Measurements from ENCODE around the gene ING5.

The ING5 gene

DNA sequence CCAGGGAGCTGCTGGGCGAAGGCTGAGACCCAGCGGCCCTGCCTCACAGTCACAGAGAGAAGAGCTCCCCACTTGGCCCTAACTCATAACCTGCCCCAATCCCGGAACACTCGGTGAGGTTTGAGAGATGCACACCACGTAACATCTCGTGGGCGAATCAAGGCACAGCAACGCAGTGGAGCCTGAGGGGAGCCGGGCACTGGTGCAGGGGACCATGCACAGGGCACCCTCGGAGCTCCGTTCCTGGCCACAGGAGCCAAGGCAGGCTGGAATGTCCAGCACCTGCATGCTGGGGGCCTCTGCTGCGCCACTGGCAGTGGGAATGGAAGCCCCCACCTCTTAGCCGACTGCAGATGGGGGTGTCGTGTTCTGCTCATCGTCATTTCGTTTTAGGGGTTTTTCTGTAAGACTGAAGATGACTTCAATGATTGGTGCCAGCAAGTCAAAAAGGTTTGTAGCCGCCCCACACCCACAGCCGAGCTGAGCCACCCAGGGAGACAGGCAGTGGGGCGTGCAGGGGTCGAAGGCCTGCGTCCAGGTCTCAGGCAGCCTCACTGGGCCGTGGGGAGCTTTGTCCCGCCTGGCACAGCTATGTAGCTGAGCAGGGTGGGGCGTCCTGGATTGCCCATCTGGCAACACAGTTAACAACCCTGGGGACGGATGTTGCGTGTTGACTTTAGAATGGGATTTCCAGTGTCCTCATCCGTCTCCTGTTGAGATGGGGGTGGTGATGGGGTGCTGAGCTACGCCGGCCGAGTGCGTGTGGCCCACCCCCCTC is 31.3 kb upstream of the ING5 start:
- Histone ChIP-seq H3K9me2 (replicated peaks; ENCODE audit: insufficient read depth, low read length) (no peaks in the 10 kb centered on the region), H4K20me1 (ENCODE audit: low read depth, low read length) (no peaks in the 10 kb centered on the region), H3K4me3 (ENCODE audit: insufficient read depth, low read length, poor library complexity, severe bottlenecking) (no peak overlapping the region), H2AFZ (ENCODE audit: low read depth, low read length, severe bottlenecking) (no peak overlapping the region), H3K4me2 (ENCODE audit: low read depth, low read length, poor library complexity, severe bottlenecking) (no peak overlapping the region), H3F3A (ENCODE audit: insufficient read depth) (no peaks in the 10 kb centered on the region), H3K27me3 (ENCODE audit: low read length) (no peaks in the 10 kb centered on the region), H3K27ac (ENCODE audit: low read depth, low read length) (no peak overlapping the region), H3K79me2 (ENCODE audit: insufficient read depth, low read length) (no peaks in the 10 kb centered on the region), H3K36me3 (ENCODE audit: low read length) (no peaks in the 10 kb centered on the region), H3K9ac (ENCODE audit: low read length) (no peak overlapping the region), H3K9me3 (ENCODE audit: insufficient read depth, low read length) (no peaks in the 10 kb centered on the region)
- TF ChIP-seq, protein P1, sequence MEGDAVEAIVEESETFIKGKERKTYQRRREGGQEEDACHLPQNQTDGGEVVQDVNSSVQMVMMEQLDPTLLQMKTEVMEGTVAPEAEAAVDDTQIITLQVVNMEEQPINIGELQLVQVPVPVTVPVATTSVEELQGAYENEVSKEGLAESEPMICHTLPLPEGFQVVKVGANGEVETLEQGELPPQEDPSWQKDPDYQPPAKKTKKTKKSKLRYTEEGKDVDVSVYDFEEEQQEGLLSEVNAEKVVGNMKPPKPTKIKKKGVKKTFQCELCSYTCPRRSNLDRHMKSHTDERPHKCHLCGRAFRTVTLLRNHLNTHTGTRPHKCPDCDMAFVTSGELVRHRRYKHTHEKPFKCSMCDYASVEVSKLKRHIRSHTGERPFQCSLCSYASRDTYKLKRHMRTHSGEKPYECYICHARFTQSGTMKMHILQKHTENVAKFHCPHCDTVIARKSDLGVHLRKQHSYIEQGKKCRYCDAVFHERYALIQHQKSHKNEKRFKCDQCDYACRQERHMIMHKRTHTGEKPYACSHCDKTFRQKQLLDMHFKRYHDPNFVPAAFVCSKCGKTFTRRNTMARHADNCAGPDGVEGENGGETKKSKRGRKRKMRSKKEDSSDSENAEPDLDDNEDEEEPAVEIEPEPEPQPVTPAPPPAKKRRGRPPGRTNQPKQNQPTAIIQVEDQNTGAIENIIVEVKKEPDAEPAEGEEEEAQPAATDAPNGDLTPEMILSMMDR (IDR thresholded peaks at IDR 0.05; ENCODE audit: insufficient read depth, low read length, poor library complexity, severe bottlenecking), result no peak
- no peak for TF ChIP-seq EZH2phosphoT487 (conservative IDR thresholded peaks at IDR 0.05; ENCODE audit: low read length)

DNA sequence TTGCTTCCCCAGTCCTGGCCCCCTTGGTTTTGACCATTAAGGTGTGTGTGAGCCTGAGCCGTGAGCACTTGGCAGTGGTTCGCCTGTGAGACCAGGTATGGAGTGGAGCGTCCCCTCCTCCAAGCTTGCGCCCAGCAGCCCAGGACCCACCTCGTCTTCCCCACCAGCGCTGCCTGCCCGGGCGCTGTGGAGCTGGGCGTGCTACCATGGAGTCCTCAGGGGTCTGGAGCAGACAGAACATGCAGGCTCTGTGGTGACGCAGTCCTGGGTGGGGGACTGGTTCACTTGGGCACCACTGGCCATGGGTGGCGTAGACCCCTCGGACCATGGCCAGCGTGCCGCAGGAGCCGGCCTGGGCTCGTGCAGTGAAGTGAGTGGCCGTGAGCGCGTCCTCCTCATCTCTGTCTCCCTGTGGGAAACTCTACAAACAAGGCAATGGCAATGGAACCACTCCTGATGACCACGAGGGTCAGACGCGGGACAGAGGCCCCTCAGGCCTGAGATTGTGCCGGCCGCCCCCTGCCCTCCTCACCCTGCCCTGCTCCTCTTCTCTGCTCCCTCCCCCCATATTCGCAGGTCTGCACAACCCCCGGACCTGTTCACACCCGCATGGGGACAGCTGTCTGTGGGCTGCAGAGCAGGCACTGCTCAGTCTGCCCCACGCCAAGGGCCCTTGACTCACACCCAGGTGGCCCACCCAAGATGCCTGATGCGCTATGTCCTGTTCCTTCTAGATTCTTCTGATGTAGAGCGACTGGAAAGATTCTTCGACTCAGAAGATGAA is 30.2 kb upstream of the ING5 start:
- Histone ChIP-seq H3K27ac (ENCODE audit: low read depth, low read length) (no peak overlapping the region), H4K20me1 (ENCODE audit: low read depth, low read length) (no peaks in the 10 kb centered on the region), H3K9ac (ENCODE audit: low read length) (no peak overlapping the region), H3K9me3 (ENCODE audit: insufficient read depth, low read length) (no peaks in the 10 kb centered on the region), H2AFZ (ENCODE audit: low read depth, low read length, severe bottlenecking) (no peak overlapping the region), H3F3A (ENCODE audit: insufficient read depth) (no peaks in the 10 kb centered on the region), H3K4me2 (ENCODE audit: low read depth, low read length, poor library complexity, severe bottlenecking) (no peak overlapping the region), H3K36me3 (ENCODE audit: low read length) (no peaks in the 10 kb centered on the region), H3K9me2 (replicated peaks; ENCODE audit: insufficient read depth, low read length) (no peaks in the 10 kb centered on the region), H3K79me2 (ENCODE audit: insufficient read depth, low read length) (no peaks in the 10 kb centered on the region), H3K27me3 (ENCODE audit: low read length) (no peaks in the 10 kb centered on the region), H3K4me3 (ENCODE audit: insufficient read depth, low read length, poor library complexity, severe bottlenecking) (no peak overlapping the region)
- TF ChIP-seq, protein P1 (IDR thresholded peaks at IDR 0.05; ENCODE audit: insufficient read depth, low read length, poor library complexity, severe bottlenecking), result no peak
- no peak for TF ChIP-seq EZH2phosphoT487 (conservative IDR thresholded peaks at IDR 0.05; ENCODE audit: low read length)

DNA sequence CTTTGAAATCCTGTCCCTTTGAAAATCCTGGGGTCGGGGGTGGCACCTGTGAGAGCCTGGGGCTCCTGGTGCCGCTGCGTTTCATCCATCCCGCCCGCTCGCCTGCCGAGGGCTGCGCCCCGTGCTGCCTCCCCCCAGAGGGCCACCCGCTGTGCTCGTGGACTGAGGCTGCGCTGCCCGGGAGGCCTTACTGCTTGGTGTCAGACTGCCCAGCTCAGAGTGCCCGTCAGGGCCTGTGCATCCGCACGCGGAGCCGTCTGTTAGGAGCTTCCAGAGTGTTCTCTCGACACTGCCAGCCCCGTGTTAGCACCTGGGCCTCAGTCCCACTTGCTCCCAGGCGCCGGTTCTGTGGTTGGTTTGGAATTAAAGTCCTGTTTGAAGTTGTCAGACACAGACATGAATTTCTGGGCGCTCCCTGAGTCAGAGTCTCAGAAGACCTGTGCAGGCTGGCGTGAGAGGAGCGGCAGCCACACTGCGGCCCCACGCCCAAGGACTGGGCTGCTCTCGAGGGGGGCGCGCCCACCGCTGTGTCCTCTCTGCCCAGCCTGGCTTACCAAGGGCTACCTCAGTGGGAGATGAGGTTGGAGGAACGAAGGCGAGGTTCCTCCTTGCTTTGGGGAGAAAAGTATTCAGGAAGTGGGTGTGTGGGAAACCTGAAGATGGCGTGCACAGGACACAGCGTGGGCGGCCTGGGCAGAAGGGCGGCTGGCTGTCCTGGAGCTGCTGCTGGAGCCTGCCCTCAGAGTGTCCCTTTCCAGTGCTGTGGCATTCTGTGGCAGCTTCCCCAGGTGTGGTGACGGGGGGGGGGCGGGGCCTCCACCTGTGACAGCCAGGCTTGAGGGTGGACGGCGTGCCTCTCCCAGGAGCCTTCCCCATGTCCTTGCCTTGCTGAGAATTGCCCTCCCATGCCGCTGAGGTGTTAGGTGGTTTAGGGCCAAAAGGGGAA is 29.3 kb upstream of the ING5 start:
- no peaks in the 10 kb centered on the region for H3F3A ChIP-seq (ENCODE audit: insufficient read depth)
- H3K36me3 ChIP-seq (ENCODE audit: low read length), result no peaks in the 10 kb centered on the region
- no peak overlapping the region for H3K4me2 ChIP-seq (ENCODE audit: low read depth, low read length, poor library complexity, severe bottlenecking)
- no peaks in the 10 kb centered on the region for H3K79me2 ChIP-seq (ENCODE audit: insufficient read depth, low read length)
- no peaks in the 10 kb centered on the region for H3K27me3 ChIP-seq (ENCODE audit: low read length)
- H3K27ac ChIP-seq (ENCODE audit: low read depth, low read length), result no peak overlapping the region
- no peaks in the 10 kb centered on the region for H3K9me2 ChIP-seq (replicated peaks; ENCODE audit: insufficient read depth, low read length)
- H3K9me3 ChIP-seq (ENCODE audit: insufficient read depth, low read length), result no peaks in the 10 kb centered on the region
- H3K9ac ChIP-seq (ENCODE audit: low read length), result no peak overlapping the region
- TF ChIP-seq EZH2phosphoT487 (conservative IDR thresholded peaks at IDR 0.05; ENCODE audit: low read length), result no peak
- no peaks in the 10 kb centered on the region for H4K20me1 ChIP-seq (ENCODE audit: low read depth, low read length)
- no peak overlapping the region for H2AFZ ChIP-seq (ENCODE audit: low read depth, low read length, severe bottlenecking)
- no peak overlapping the region for H3K4me3 ChIP-seq (ENCODE audit: insufficient read depth, low read length, poor library complexity, severe bottlenecking)
